Coronary artery (tissue), 2 donors: ENCODE measurements around the gene XK.

Experiments
- DNase-seq: peaks from one replicate; pipeline ENCODE4 v3.0.0-alpha.2; 2017; ENCODE audit warnings: low spot score
- H3K27ac ChIP-seq, 2 donors: fragments of 200-600 bp; sonication (generic); one replicate each; pipeline ENCODE4 v1.5.1; 2016 to 2019
- H3K4me3 ChIP-seq: fragments of 200-600 bp; sonication (generic); 2 replicates; pipeline ENCODE4 v1.5.1; 2016; ENCODE audit warnings: mild to moderate bottlenecking, moderate library complexity
- CTCF ChIP-seq: fragments of 200-600 bp; sonication (generic); IDR thresholded peaks from one replicate; pipeline ENCODE4 v1.5.1; 2019; ENCODE audit warnings: antibody characterized with exemption

Gene XK

GRCh38 chrX:37651921-37652452 lies 33.6 kb upstream of the XK start:
- no peak for TF ChIP-seq CTCF
- Histone ChIP-seq H3K4me3 (no peak overlapping the region), H3K27ac (no peak overlapping the region)
- DNase-seq = no peak

- no peak overlapping the region for H3K4me3 ChIP-seq
- no peak overlapping the region for H3K27ac ChIP-seq
- DNase-seq = no peak
- no peak for TF ChIP-seq CTCF
Observed at GRCh38 chrX:37652589-37653231, 32.9 kb upstream of the XK start.

- H3K4me3 ChIP-seq = no peak overlapping the region
- no peak for DNase-seq
- no peak for TF ChIP-seq CTCF
- no peak overlapping the region for H3K27ac ChIP-seq
Observed at GRCh38 chrX:37653397-37654085, 32.0 kb upstream of the XK start.

- TF ChIP-seq CTCF = no peak
- Histone ChIP-seq H3K27ac (no peak overlapping the region), H3K4me3 (no peak overlapping the region)
- no peak for DNase-seq
Observed at GRCh38 chrX:37658343-37659030, 27.1 kb upstream of the XK start.

- H3K4me3 ChIP-seq = no peak overlapping the region
- H3K27ac ChIP-seq = no peak overlapping the region
- TF ChIP-seq CTCF = no peak
- DNase-seq = no peak
Observed at GRCh38 chrX:37659047-37659446, 26.5 kb upstream of the XK start.

- no peak overlapping the region for H3K4me3 ChIP-seq
- TF ChIP-seq CTCF = no peak
- no peak for DNase-seq
- H3K27ac ChIP-seq = no peak overlapping the region
Observed at GRCh38 chrX:37662181-37662580, 23.4 kb upstream of the XK start.
